Measurements from ENCODE around the gene RTTN.

The RTTN gene

GRCh38 chr18:70005580-70005979, 199.9 kb downstream of the RTTN start:
- H3F3A ChIP-seq (ENCODE audit: insufficient read depth, low read length): no peaks in the 10 kb centered on the region
- H2AFZ ChIP-seq (ENCODE audit: low read length): no peak overlapping the region
- no peak overlapping the region for H3K4me3 ChIP-seq (ENCODE audit: low read length)
- H3K27me3 ChIP-seq (replicated peaks; ENCODE audit: insufficient read depth, low read length): no peaks in the 10 kb centered on the region
- H4K20me1 ChIP-seq (ENCODE audit: insufficient read depth, low read length): no peaks in the 10 kb centered on the region
- DNase-seq: no peak
- H3K79me2 ChIP-seq (ENCODE audit: low read length): no peaks in the 10 kb centered on the region
- H3K4me2 ChIP-seq (ENCODE audit: low read depth, low read length): no peak overlapping the region
- H3K27ac ChIP-seq (ENCODE audit: low read length): no peak overlapping the region
- H3K9ac ChIP-seq (ENCODE audit: low read length): no peak overlapping the region
- H3K4me1 ChIP-seq (ENCODE audit: low read length): no peaks in the 10 kb centered on the region
- H3K36me3 ChIP-seq (replicated peaks; ENCODE audit: insufficient read depth, low read length): no peaks in the 10 kb centered on the region
- H3K9me2 ChIP-seq (replicated peaks; ENCODE audit: insufficient read depth, low read length): no peaks in the 10 kb centered on the region
- no peaks in the 10 kb centered on the region for H3K9me3 ChIP-seq (replicated peaks; ENCODE audit: insufficient read depth, low read length)
- TF ChIP-seq EZH2 (optimal IDR thresholded peaks at IDR 0.05; ENCODE audit: low read depth, low read length) (no peak), EZH2phosphoT487 (IDR thresholded peaks at IDR 0.05; ENCODE audit: low read length) (no peak), CTCF (IDR thresholded peaks at IDR 0.05; ENCODE audit: low read length) (no peak)

GRCh38 chr18:70004696-70005095, 200.8 kb downstream of the RTTN start:
- Histone ChIP-seq H3K27me3 (replicated peaks; ENCODE audit: insufficient read depth, low read length) (no peaks in the 10 kb centered on the region), H2AFZ (ENCODE audit: low read length) (no peak overlapping the region), H3F3A (ENCODE audit: insufficient read depth, low read length) (no peaks in the 10 kb centered on the region), H4K20me1 (ENCODE audit: insufficient read depth, low read length) (no peaks in the 10 kb centered on the region), H3K36me3 (replicated peaks; ENCODE audit: insufficient read depth, low read length) (no peaks in the 10 kb centered on the region), H3K4me3 (ENCODE audit: low read length) (no peak overlapping the region), H3K27ac (ENCODE audit: low read length) (no peak overlapping the region), H3K79me2 (ENCODE audit: low read length) (no peaks in the 10 kb centered on the region), H3K9ac (ENCODE audit: low read length) (no peak overlapping the region), H3K4me2 (ENCODE audit: low read depth, low read length) (no peak overlapping the region), H3K9me2 (replicated peaks; ENCODE audit: insufficient read depth, low read length) (no peaks in the 10 kb centered on the region), H3K4me1 (ENCODE audit: low read length) (no peaks in the 10 kb centered on the region), H3K9me3 (replicated peaks; ENCODE audit: insufficient read depth, low read length) (no peaks in the 10 kb centered on the region)
- TF ChIP-seq CTCF (IDR thresholded peaks at IDR 0.05; ENCODE audit: low read length) (no peak), EZH2 (optimal IDR thresholded peaks at IDR 0.05; ENCODE audit: low read depth, low read length) (no peak), EZH2phosphoT487 (IDR thresholded peaks at IDR 0.05; ENCODE audit: low read length) (no peak)
- no peak for DNase-seq

- no peak for DNase-seq
- Histone ChIP-seq H3K4me1 (ENCODE audit: low read length) (no peaks in the 10 kb centered on the region), H3K27ac (ENCODE audit: low read length) (no peak overlapping the region), H3K9me3 (replicated peaks; ENCODE audit: insufficient read depth, low read length) (no peaks in the 10 kb centered on the region), H3K9me2 (replicated peaks; ENCODE audit: insufficient read depth, low read length) (no peaks in the 10 kb centered on the region), H3K79me2 (ENCODE audit: low read length) (no peaks in the 10 kb centered on the region), H3K27me3 (replicated peaks; ENCODE audit: insufficient read depth, low read length) (no peaks in the 10 kb centered on the region), H3K4me3 (ENCODE audit: low read length) (no peak overlapping the region), H3K36me3 (replicated peaks; ENCODE audit: insufficient read depth, low read length) (no peaks in the 10 kb centered on the region), H4K20me1 (ENCODE audit: insufficient read depth, low read length) (no peaks in the 10 kb centered on the region), H3F3A (ENCODE audit: insufficient read depth, low read length) (no peaks in the 10 kb centered on the region), H3K9ac (ENCODE audit: low read length) (no peak overlapping the region), H2AFZ (ENCODE audit: low read length) (no peak overlapping the region), H3K4me2 (ENCODE audit: low read depth, low read length) (no peak overlapping the region)
- no peak for TF ChIP-seq EZH2 (optimal IDR thresholded peaks at IDR 0.05; ENCODE audit: low read depth, low read length)
- TF ChIP-seq EZH2phosphoT487 (IDR thresholded peaks at IDR 0.05; ENCODE audit: low read length): no peak
- TF ChIP-seq CTCF (IDR thresholded peaks at IDR 0.05; ENCODE audit: low read length): no peak
Observed at GRCh38 chr18:69999656-70000055, 205.8 kb downstream of the RTTN start.
